ENCODE results near the gene NPAS3.

Gene NPAS3

GRCh38 chr14:33331176-33331949 lies 392.7 kb downstream of the NPAS3 start:
- H3K4me3 ChIP-seq (ENCODE audit: low read depth, low read length): no peak overlapping the region
- TF ChIP-seq CTCF (IDR thresholded peaks at IDR 0.05; ENCODE audit: borderline replicate concordance, insufficient read depth, low read depth, low read length): no peak

- no peak overlapping the region for H3K4me3 ChIP-seq (ENCODE audit: low read depth, low read length)
- TF ChIP-seq CTCF (IDR thresholded peaks at IDR 0.05; ENCODE audit: borderline replicate concordance, insufficient read depth, low read depth, low read length): no peak
Measured at GRCh38 chr14:33332497-33332896, 393.8 kb downstream of the NPAS3 start.

- no peak overlapping the region for H3K4me3 ChIP-seq (ENCODE audit: low read depth, low read length)
- no peak for TF ChIP-seq CTCF (IDR thresholded peaks at IDR 0.05; ENCODE audit: borderline replicate concordance, insufficient read depth, low read depth, low read length)
Measured at GRCh38 chr14:33335366-33335765, 396.7 kb downstream of the NPAS3 start.

- no peak overlapping the region for H3K4me3 ChIP-seq (ENCODE audit: low read depth, low read length)
- TF ChIP-seq CTCF (IDR thresholded peaks at IDR 0.05; ENCODE audit: borderline replicate concordance, insufficient read depth, low read depth, low read length): no peak
Measured at GRCh38 chr14:33342299-33342974, 403.8 kb downstream of the NPAS3 start.

- no peak overlapping the region for H3K4me3 ChIP-seq (ENCODE audit: low read depth, low read length)
- TF ChIP-seq CTCF (IDR thresholded peaks at IDR 0.05; ENCODE audit: borderline replicate concordance, insufficient read depth, low read depth, low read length): no peak
Measured at GRCh38 chr14:33343016-33343415, 404.3 kb downstream of the NPAS3 start.

GRCh38 chr14:33347796-33348195 lies 409.1 kb downstream of the NPAS3 start:
- TF ChIP-seq CTCF (IDR thresholded peaks at IDR 0.05; ENCODE audit: borderline replicate concordance, insufficient read depth, low read depth, low read length): no peak
- no peak overlapping the region for H3K4me3 ChIP-seq (ENCODE audit: low read depth, low read length)

- H3K4me3 ChIP-seq (ENCODE audit: low read depth, low read length): no peak overlapping the region
- TF ChIP-seq CTCF (IDR thresholded peaks at IDR 0.05; ENCODE audit: borderline replicate concordance, insufficient read depth, low read depth, low read length): no peak
Measured at GRCh38 chr14:33348510-33348909, 409.8 kb downstream of the NPAS3 start.

Data from GM12875 (cell line).